GM18502 (cell line): Measurements from ENCODE around the gene TNNI3K.
"Not testable (repeated sequence)": the region's sequence is repeated elsewhere in the genome, so short reads cannot be mapped to it uniquely, and the experiment has no call there.

Source experiments
- ATAC-seq: cut with Tn5 transposase; IDR thresholded peaks from one replicate; pipeline ENCODE4 v1.9.1; 2021; ENCODE audit warnings: mild to moderate bottlenecking; ENCODE audit not compliant: unreplicated experiment, poor library complexity

Gene TNNI3K, protein sequence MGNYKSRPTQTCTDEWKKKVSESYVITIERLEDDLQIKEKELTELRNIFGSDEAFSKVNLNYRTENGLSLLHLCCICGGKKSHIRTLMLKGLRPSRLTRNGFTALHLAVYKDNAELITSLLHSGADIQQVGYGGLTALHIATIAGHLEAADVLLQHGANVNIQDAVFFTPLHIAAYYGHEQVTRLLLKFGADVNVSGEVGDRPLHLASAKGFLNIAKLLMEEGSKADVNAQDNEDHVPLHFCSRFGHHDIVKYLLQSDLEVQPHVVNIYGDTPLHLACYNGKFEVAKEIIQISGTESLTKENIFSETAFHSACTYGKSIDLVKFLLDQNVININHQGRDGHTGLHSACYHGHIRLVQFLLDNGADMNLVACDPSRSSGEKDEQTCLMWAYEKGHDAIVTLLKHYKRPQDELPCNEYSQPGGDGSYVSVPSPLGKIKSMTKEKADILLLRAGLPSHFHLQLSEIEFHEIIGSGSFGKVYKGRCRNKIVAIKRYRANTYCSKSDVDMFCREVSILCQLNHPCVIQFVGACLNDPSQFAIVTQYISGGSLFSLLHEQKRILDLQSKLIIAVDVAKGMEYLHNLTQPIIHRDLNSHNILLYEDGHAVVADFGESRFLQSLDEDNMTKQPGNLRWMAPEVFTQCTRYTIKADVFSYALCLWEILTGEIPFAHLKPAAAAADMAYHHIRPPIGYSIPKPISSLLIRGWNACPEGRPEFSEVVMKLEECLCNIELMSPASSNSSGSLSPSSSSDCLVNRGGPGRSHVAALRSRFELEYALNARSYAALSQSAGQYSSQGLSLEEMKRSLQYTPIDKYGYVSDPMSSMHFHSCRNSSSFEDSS

DNA sequence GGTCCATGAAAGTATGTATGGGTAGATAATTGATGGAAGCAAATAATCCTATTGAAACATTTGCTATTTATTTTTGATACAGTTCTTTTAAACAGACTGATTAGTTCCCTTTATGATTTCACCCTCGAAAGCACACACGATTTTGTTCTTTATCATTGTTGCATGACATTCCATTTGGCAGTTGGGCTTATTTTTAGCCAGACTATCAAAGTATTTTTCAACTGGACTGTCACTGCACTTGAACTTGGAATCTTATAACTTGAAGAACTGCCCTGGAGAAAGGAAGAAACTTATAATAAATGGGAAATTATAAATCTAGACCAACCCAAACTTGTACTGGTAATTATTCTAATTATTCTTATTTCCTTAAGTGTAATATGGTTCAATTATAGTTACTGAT lies at the start of gene TNNI3K:
Gene TNNI3K (plus strand): TSS at position 235 of the 400 bp plus-strand sequence. CDS start 65 bp downstream, at position 300.
- ATAC-seq: no peak

DNA sequence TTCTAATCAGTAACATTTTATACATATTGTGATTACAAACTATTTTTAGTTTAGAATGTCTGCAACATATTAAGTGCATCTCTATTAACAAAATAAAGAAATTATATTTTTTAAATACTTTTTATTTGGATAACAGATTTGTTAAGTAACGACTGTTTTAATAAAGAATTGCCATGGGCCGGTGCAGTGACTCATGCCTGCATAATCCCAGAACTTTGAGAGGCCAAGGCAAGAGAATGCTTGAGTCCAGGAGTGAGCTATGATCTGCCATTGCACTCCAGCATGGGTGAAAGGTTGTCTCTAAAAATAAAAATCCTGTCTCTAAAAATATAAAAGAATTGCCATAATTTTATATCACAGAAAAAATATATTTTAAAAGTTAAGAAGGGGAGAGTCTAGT lies 41.3 kb upstream of the TNNI3K start:
- ATAC-seq: no peak

DNA sequence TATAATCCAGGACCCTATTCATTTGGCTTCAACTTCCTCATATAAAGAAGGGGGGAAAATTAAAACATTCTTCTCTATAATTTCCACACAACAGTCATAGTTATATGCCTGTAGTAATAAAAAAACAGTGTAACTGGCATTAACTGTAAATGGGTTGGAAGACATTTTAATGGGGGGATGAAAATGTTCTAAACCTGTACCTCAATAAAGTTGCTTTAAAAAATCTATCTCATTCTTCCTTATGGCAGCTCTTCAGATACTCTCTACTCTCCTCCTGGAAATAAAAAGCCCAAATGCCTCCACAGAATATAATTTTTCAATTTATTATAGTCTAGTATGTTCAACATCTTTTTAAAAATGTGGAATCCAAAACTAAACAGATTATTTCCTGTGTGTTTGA lies 39.8 kb upstream of the TNNI3K start:
- ATAC-seq: no peak

- peak; percentile 15 for ATAC-seq
Observed at GRCh38 chr1:74197255-74197654, 37.9 kb upstream of the TNNI3K start.

DNA sequence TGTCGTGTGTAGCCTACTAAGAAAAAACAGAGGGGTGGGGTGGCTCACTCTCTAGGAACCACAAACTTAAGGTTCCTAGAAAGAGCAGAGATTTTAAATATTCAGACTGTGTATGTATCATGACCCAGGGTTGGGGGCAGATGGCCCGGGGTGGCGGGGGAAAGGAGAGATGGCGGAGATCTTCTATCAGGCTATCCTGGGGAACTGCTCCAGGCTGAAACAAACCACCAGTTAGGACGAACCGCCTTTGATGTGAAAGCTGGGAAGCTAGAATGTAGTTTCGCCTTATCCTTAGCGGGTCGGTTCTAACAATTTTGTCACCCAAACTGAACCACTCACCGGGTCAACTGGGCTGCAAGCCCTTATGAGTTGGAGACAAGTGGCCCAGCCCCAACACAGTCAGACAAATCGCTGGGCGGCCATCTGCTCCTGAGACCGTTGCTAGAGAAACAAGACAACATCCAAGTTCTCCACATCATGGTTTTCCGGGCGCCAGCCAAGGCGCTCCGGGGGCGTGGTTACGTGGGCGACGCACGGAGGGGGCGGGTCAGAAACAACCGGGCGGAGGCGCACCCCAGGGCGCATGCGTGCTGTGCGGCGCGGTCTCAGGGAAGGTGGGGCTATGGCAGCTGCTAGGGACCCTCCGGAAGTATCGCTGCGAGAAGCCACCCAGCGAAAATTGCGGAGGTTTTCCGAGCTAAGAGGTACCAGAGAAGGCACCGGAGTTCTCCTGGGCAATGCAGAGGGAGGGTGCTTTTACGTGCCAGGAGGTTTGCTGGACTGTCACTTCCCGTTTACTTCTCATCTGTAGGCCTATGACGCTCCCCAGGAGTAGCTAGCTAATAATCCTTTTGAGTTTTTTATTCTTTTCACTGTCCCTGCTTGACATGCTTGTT lies 37.3 kb upstream of the TNNI3K start, which contains the start of the genes FPGT and LRRIQ3:
Gene FPGT (plus strand): TSS at position 586 of the 896 bp plus-strand sequence. CDS start 37 bp downstream, at position 623.
Gene LRRIQ3 (minus strand): TSS at position 520 of the 896 bp plus-strand sequence. CDS start 14,492 bp downstream, outside the sequence.
- peak; percentile 93 for ATAC-seq

- ATAC-seq: no peak
Observed at GRCh38 chr1:74199504-74199903, 35.7 kb upstream of the TNNI3K start.

- no peak for ATAC-seq
Observed at GRCh38 chr1:74205266-74205665, 29.9 kb upstream of the TNNI3K start.

GRCh38 chr1:74215229-74215628 lies 20.0 kb upstream of the TNNI3K start:
- ATAC-seq: no peak

GRCh38 chr1:74222701-74223100 lies 12.5 kb upstream of the TNNI3K start:
- ATAC-seq: no peak

GRCh38 chr1:74223453-74223852 lies 11.7 kb upstream of the TNNI3K start:
- ATAC-seq: no peak

DNA sequence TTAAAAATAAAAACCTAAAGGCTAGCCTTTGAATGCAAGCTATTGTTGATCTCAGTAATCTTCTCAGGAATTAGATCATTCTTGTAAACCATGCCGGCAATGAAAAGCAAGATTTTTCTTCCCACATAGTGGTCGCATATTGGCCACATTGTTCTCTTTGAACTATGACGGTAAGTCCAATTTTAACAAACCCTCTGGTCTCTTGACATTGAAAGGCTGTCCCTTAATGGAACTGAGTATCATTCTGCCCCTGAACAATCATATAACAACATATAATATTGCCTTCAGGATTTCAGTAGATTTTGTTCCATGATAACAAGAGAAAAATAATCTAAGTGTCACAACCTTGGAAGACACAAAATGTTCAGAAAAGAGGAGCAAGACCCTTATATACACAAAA lies 1.3 kb downstream of the TNNI3K start:
- ATAC-seq: no peak

- ATAC-seq: no peak
Observed at GRCh38 chr1:74237035-74237434, 1.8 kb downstream of the TNNI3K start.

DNA sequence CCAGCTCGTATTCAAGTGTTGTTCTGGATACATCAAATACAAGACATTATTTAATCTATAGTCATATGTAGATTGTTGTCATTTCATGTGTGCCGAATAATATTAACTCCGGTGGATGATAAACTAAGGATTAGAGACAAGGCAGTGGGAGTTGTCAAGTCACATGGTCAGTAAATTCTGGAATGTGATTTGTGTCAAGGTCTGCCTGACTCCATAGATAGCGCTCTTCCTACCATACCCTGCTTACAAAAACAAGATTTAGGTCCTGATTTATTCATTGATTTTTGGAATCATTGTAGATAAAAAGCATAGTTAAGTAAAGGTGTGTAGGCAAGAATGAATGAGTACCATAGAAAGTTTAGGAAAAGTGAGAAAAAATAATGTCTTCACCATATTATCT lies 2.6 kb downstream of the TNNI3K start:
- no peak for ATAC-seq

- ATAC-seq: no peak
Observed at GRCh38 chr1:74245168-74245772, 10.1 kb downstream of the TNNI3K start.

DNA sequence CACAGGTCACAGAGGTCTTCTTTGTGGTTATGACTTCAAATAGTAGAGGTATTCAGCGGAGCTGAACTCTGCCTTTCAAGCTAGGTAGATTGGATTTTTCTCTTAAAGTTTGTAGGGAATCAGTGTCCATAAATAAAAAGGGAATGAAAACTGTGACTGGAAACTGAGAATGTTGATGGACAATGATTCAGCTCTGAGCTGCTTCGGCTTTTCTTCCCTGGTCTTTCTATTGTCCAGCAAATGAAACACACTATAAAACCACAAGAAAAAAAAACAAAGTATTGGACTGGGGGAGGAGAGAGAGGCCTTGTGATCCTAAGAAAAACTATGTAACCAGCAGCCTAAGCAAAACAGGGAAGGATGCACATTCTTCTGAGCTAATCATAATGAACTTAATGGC lies 11.1 kb downstream of the TNNI3K start:
- ATAC-seq: no peak

GRCh38 chr1:74247881-74248528 lies 12.8 kb downstream of the TNNI3K start:
- ATAC-seq: no peak

DNA sequence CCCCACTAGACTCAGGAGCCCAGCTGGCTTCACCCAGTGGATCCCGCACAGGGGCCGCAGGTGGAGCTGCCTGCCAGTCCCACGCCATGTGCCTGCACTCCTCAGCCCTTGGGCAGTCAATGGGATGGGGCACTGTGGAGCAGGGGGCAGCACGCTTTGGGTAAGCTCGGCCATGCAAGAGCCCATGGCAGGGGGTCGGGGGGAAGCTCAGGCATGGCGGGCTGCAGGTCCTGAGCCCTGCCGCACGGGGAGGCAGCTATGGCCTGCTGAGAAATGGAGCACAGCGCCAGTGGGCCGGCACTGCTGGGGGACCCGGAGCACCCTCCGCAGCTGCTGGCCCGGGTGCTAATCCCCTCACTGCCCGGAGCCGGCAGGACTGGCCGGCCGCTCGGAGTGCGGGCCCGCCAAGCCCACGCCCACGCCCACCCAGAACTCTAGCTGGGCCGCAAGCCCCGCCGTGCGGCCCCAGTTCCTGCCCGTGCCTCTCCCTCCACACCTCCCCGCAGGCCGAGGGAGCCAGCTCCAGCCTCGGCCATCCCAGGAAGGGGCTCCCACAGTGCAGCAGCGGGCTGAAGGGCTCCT lies 18.1 kb downstream of the TNNI3K start:
- not testable (repeated sequence) for ATAC-seq

DNA sequence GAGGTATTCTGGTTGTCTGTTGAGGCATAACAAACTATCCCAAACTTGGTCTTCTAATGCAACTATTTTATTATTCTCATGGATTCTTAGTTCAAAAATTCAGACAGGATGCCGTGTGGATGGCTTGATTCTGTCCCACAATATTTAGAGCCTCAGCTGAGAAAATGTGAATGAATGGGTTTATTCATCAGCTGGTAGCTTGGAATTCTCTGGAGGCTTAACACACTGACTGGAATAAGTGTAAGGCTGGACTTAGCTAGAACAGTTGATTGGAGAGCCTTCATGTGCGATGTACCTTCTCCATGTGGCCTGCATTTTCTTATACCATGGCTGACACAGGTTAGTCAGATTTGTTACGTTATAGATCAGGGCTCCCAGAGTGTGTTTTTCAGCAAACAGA lies 30.8 kb downstream of the TNNI3K start:
- no peak for ATAC-seq

DNA sequence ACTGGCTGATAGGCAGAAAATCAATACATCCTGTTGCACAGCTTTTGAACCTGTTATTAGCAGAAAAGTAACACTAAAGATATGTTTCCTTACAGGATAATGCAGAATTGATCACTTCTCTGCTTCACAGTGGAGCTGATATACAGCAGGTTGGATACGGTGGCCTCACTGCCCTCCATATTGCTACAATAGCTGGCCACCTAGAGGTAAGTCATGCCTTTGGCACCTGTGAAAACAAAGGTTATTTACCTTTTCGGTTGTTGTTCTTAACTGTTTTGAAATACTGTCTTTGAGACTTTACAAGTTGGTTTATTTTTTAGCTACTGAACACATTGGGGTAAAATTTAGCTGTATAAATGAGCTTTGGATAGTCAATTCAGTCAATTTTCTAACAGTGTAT lies 36.3 kb downstream of the TNNI3K start:
- no peak for ATAC-seq
